ENCODE measurements around the gene FSTL3.

- TF ChIP-seq DNMT1 (CRISPR knock-in tag; IDR thresholded peaks at IDR 0.05): no peak
- TF ChIP-seq MAF1 (CRISPR knock-in tag; IDR thresholded peaks at IDR 0.05; ENCODE audit: borderline replicate concordance): no peak
- no peak for TF ChIP-seq TCF7L2 (IDR thresholded peaks at IDR 0.05; ENCODE audit: low read depth, low read length)
- TF ChIP-seq GZF1 (CRISPR knock-in tag; IDR thresholded peaks at IDR 0.05): no peak
- no peak for TF ChIP-seq TFDP2 (CRISPR knock-in tag; IDR thresholded peaks at IDR 0.05)
- TF ChIP-seq POLR2AphosphoS5 (IDR thresholded peaks at IDR 0.05; ENCODE audit: low read depth, low read length): no peak
Measured at GRCh38 chr19:658059-658839, 17.9 kb upstream of the FSTL3 start.

Data from HepG2 (cell line).